ENCODE data around the gene AMOTL1. TPM values are rescaled to one million over a fixed set of nuclear protein-coding genes. Genes with fewer than 3 reads are reported as not detected.

The AMOTL1 gene
- total RNA-seq, 1 experiment from 2014 or later, result 32.6 TPM

GRCh38 chr11:94788396-94788795 lies 20.2 kb downstream of the AMOTL1 start:
- H3K27ac ChIP-seq (ENCODE audit: low read length), result peak overlapping the region; percentile 95
- peak overlapping the region; percentile 31 for H3K4me3 ChIP-seq (ENCODE audit: low read length)

GRCh38 chr11:94790197-94790596 lies 22.0 kb downstream of the AMOTL1 start:
- ATAC-seq (no peak), DNase-seq (no peak)
- intact Hi-C loops (cut with micrococcal nuclease), result no loop called here
- no peak overlapping the region for H3K4me3 ChIP-seq (ENCODE audit: low read length)
- H4K20me1 ChIP-seq (ENCODE audit: low read length), result 0 out of 2 replicates have a peak, but pooled peaks cover 2% of the 10 kb centered on the region
- no peaks in the 10 kb centered on the region for H3K27me3 ChIP-seq (ENCODE audit: low read length)
- H3K9ac ChIP-seq (ENCODE audit: low read length), result peak overlapping the region; percentile 69; the same call in 1 of the 2 replicates
- H3K9me3 ChIP-seq (ENCODE audit: low read length), result no peaks in the 10 kb centered on the region
- peak overlapping the region; percentile 95 for H3K27ac ChIP-seq (ENCODE audit: low read length)
- peaks cover 16% of the 10 kb centered on the region for H3F3A ChIP-seq (ENCODE audit: low read length, unreplicated experiment)
- peaks cover 78% of the 10 kb centered on the region for H3K4me1 ChIP-seq (ENCODE audit: insufficient read depth, low read length)
- no TSS peak for BruUV-seq (replicated peaks)
- H2AFZ ChIP-seq (ENCODE audit: low read length), result no peak overlapping the region
- CTCF ChIA-PET, result no interaction called here
- H3K4me2 ChIP-seq (ENCODE audit: low read length), result peak overlapping the region; percentile 81
- no peaks in the 10 kb centered on the region for H3K9me2 ChIP-seq (replicated peaks; ENCODE audit: low read length)
- TF ChIP-seq EZH2 (IDR thresholded peaks at IDR 0.05; ENCODE audit: low read length, unreplicated experiment), result no peak
- no peak for TF ChIP-seq EZH2phosphoT487 (IDR thresholded peaks at IDR 0.05; ENCODE audit: borderline replicate concordance, low read length)
- no peak for TF ChIP-seq CTCF (conservative IDR thresholded peaks at IDR 0.05; ENCODE audit: low read depth, low read length)
- H3K36me3 ChIP-seq (ENCODE audit: low read depth, low read length), result no peaks in the 10 kb centered on the region
- POLR2A ChIA-PET (ENCODE audit: unreplicated experiment), result no interaction called here
- peaks cover 83% of the 10 kb centered on the region for H3K79me2 ChIP-seq (ENCODE audit: low read length)

More at GRCh38 chr11:94788396-94788795, 20.2 kb downstream of the AMOTL1 start:
- Histone ChIP-seq H3F3A (ENCODE audit: low read length, unreplicated experiment) (peaks cover 4% of the 10 kb centered on the region), H3K4me2 (ENCODE audit: low read length) (peak overlapping the region; percentile 81), H3K79me2 (ENCODE audit: low read length) (peaks cover 91% of the 10 kb centered on the region), H3K9me2 (replicated peaks; ENCODE audit: low read length) (no peaks in the 10 kb centered on the region), H3K36me3 (ENCODE audit: low read depth, low read length) (no peaks in the 10 kb centered on the region), H2AFZ (ENCODE audit: low read length) (no peak overlapping the region), H3K9me3 (ENCODE audit: low read length) (no peaks in the 10 kb centered on the region), H3K4me1 (ENCODE audit: insufficient read depth, low read length) (peaks cover 60% of the 10 kb centered on the region), H4K20me1 (ENCODE audit: low read length) (peaks cover 7% of the 10 kb centered on the region; the same call in 1 of the 2 replicates), H3K27me3 (ENCODE audit: low read length) (no peaks in the 10 kb centered on the region), H3K9ac (ENCODE audit: low read length) (peak overlapping the region; percentile 69)
- DNase-seq, result peak; percentile 97
- no TSS peak for BruUV-seq (replicated peaks)
- ATAC-seq, result peak; percentile 81
- intact Hi-C loops (cut with micrococcal nuclease), result loop anchor here (1.0 to 2.0 kb wide), 4 partner anchors 20 to 180 kb away; partner anchors contain the start of gene AMOTL1
- ChIA-PET POLR2A (ENCODE audit: unreplicated experiment) (interaction anchor here (0.6 to 0.7 kb wide), 2 partner anchors 52 to 180 kb away, joined by 3 read pairs; no protein-coding TSS in a partner anchor), CTCF (interaction anchor here (0.6 to 1.6 kb wide), 4 partner anchors 58 to 165 kb away, joined by 3 to 8 read pairs (median 4); no protein-coding TSS in a partner anchor)
- TF ChIP-seq EZH2 (IDR thresholded peaks at IDR 0.05; ENCODE audit: low read length, unreplicated experiment) (no peak), EZH2phosphoT487 (IDR thresholded peaks at IDR 0.05; ENCODE audit: borderline replicate concordance, low read length) (no peak), CTCF (conservative IDR thresholded peaks at IDR 0.05; ENCODE audit: low read depth, low read length) (no peak)

- Histone ChIP-seq H3K27ac (ENCODE audit: low read length) (peak overlapping the region; percentile 95), H3K9ac (ENCODE audit: low read length) (peak overlapping the region; percentile 69), H4K20me1 (ENCODE audit: low read length) (no peaks in the 10 kb centered on the region), H3K36me3 (ENCODE audit: low read depth, low read length) (no peaks in the 10 kb centered on the region), H2AFZ (ENCODE audit: low read length) (no peak overlapping the region), H3K9me2 (replicated peaks; ENCODE audit: low read length) (no peaks in the 10 kb centered on the region), H3K27me3 (ENCODE audit: low read length) (no peaks in the 10 kb centered on the region), H3K4me1 (ENCODE audit: insufficient read depth, low read length) (peaks cover 83% of the 10 kb centered on the region), H3K4me2 (ENCODE audit: low read length) (peak overlapping the region; percentile 81), H3K79me2 (ENCODE audit: low read length) (peaks cover 83% of the 10 kb centered on the region), H3F3A (ENCODE audit: low read length, unreplicated experiment) (peaks cover 18% of the 10 kb centered on the region), H3K9me3 (ENCODE audit: low read length) (no peaks in the 10 kb centered on the region), H3K4me3 (ENCODE audit: low read length) (no peak overlapping the region; the same call in 1 of the 2 replicates)
- ChIA-PET CTCF (no interaction called here), POLR2A (ENCODE audit: unreplicated experiment) (interaction anchor here (0.7 kb wide), 1 partner anchor 278 kb away, joined by 4 read pairs; no protein-coding TSS in a partner anchor)
- no TSS peak for BruUV-seq (replicated peaks)
- ATAC-seq, result no peak; the same call in 1 of the 2 replicates
- TF ChIP-seq CTCF (conservative IDR thresholded peaks at IDR 0.05; ENCODE audit: low read depth, low read length) (no peak), EZH2phosphoT487 (IDR thresholded peaks at IDR 0.05; ENCODE audit: borderline replicate concordance, low read length) (no peak), EZH2 (IDR thresholded peaks at IDR 0.05; ENCODE audit: low read length, unreplicated experiment) (no peak)
- intact Hi-C loops (cut with micrococcal nuclease), result no loop called here
- peak; percentile 89 for DNase-seq
These were observed 22.6 kb downstream of the AMOTL1 start for GRCh38 chr11:94790661-94791180.
